HL-60 (cell line): Measurements from ENCODE around the gene UNC80.

Experiments used
- DNase-seq, 2 experiments: peaks; one replicate each; pipeline ENCODE4 v3.0.0-alpha.2; 2010 to 2020; ENCODE audit warnings: low read depth in 1 of 2, low spot score in 1 of 2
- H3K27ac ChIP-seq: fragments of 250-450 bp; sonication (Bioruptor Pico); replicated peaks from 2 replicates; pipeline ENCODE4 v1.5.1; 2020; ENCODE audit warnings: mild to moderate bottlenecking, moderate library complexity
- H3K27me3 ChIP-seq: fragments of 250-450 bp; sonication (Bioruptor Pico); 2 replicates; pipeline ENCODE4 v1.5.1; 2021; ENCODE audit warnings: mild to moderate bottlenecking, moderate library complexity; ENCODE audit not compliant: insufficient read depth, poor library complexity, severe bottlenecking
- H3K4me3 ChIP-seq: replicated peaks from 2 replicates; pipeline ENCODE4 v1.5.1; 2011; ENCODE audit warnings: mild to moderate bottlenecking, control low read depth, low read length; ENCODE audit not compliant: insufficient read depth
- CTCF ChIP-seq: IDR thresholded peaks from one replicate; pipeline ENCODE4 v1.5.1; 2011; ENCODE audit warnings: low read length, control low read depth, inconsistent platforms; ENCODE audit not compliant: insufficient read depth
- GABPA ChIP-seq: IDR thresholded peaks from 2 replicates; pipeline ENCODE4 v1.6.1; 2012; ENCODE audit warnings: low read depth
- POLR2AphosphoS5 ChIP-seq: IDR thresholded peaks from 2 replicates; pipeline ENCODE4 v1.6.1; 2012; ENCODE audit warnings: low read depth
- REST ChIP-seq: IDR thresholded peaks from 2 replicates; pipeline ENCODE4 v1.6.1; 2012; ENCODE audit warnings: low read depth; ENCODE audit not compliant: insufficient replicate concordance
- SPI1 ChIP-seq: IDR thresholded peaks from 2 replicates; pipeline ENCODE4 v1.6.1; 2012; ENCODE audit warnings: low read depth, mild to moderate bottlenecking, borderline replicate concordance

The UNC80 gene

GRCh38 chr2:209762563-209762962 lies 9.1 kb upstream of the UNC80 start:
- no peak overlapping the region for H3K27ac ChIP-seq
- no peak overlapping the region for H3K4me3 ChIP-seq
- peaks cover 4% of the 10 kb centered on the region for H3K27me3 ChIP-seq
- no peak for DNase-seq
- TF ChIP-seq CTCF (no peak), POLR2AphosphoS5 (no peak)

- DNase-seq = no peak
- Histone ChIP-seq H3K27me3 (peaks cover under 1% of the 10 kb centered on the region), H3K4me3 (no peak overlapping the region), H3K27ac (no peak overlapping the region)
- TF ChIP-seq POLR2AphosphoS5 = no peak
- TF ChIP-seq REST = no peak
- no peak for TF ChIP-seq CTCF
- no peak for TF ChIP-seq GABPA
- no peak for TF ChIP-seq SPI1
Observed at GRCh38 chr2:209763106-209763505, 8.5 kb upstream of the UNC80 start.

GRCh38 chr2:209766613-209767012 lies 5.0 kb upstream of the UNC80 start:
- Histone ChIP-seq H3K27me3 (peaks cover 5% of the 10 kb centered on the region), H3K27ac (no peak overlapping the region), H3K4me3 (no peak overlapping the region)
- TF ChIP-seq REST (no peak), GABPA (no peak), SPI1 (no peak), CTCF (no peak)
- no peak for DNase-seq

- peaks cover 5% of the 10 kb centered on the region for H3K27me3 ChIP-seq
- no peak for DNase-seq
- no peak overlapping the region for H3K27ac ChIP-seq
- TF ChIP-seq POLR2AphosphoS5 (no peak), CTCF (no peak), REST (no peak), SPI1 (no peak), GABPA (no peak)
- no peak overlapping the region for H3K4me3 ChIP-seq
Observed at GRCh38 chr2:209767316-209767715, 4.3 kb upstream of the UNC80 start.
